ENCODE measurements around the gene CHRNB1.

Gene CHRNB1

DNA sequence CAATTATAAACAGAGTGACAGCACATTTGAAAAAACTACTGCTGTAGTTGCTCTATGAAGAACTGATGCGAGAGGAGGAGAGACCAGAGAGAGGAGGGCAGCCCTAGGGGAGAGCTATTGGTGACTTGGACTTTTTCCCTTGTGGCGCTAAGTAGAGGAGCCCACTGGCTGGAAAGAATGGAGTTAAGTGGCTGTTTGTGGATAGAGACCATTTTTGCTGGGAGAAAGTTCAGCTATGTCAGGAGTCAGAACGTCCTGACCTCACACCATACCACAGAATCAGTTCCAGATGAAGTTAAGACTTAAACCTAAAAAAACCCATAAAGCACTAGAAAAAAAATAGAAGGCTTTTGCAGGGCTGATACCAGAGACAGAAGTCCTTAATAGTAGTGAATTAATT lies 41.3 kb downstream of the CHRNB1 start:
- DNase-seq: no peak

DNA sequence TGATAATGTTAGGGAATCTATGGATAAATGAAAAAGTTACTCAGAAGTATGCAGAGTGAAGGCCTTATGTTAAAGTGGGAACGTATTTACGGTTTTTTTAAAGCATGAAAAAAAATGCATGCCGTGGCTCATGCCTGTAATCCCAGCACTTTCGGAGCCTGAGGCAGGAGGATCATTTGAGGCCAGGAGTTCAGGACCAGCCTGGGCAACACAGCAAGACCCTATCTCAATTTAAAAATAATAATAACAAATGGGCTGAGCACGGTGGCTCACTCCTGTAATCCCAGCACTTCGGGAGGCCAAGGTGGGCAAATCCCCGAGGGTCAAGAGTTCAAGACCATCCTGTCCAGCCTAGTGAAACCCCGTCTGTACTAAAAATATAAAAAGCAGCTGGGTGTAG lies 45.3 kb downstream of the CHRNB1 start:
- DNase-seq: no peak

DNA sequence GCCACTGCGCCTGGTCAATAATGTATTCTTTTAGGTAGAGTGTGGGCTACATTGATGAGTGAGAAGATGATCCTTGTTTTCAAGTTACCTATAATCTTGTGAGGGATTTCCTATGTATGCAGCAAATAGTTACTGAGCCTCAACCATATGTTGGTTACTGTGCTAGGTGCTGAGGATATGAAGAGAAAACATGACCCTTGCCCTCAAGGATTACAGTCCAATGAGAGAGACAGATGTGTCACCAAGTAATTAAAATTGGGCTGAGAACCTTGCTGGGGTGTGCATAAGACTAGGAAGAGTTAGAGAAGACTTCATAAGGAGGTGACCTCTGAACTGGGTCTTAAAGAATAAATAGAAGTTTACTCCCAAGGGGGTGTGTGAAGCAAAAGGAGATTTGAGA lies 46.7 kb downstream of the CHRNB1 start:
- DNase-seq: no peak

DNA sequence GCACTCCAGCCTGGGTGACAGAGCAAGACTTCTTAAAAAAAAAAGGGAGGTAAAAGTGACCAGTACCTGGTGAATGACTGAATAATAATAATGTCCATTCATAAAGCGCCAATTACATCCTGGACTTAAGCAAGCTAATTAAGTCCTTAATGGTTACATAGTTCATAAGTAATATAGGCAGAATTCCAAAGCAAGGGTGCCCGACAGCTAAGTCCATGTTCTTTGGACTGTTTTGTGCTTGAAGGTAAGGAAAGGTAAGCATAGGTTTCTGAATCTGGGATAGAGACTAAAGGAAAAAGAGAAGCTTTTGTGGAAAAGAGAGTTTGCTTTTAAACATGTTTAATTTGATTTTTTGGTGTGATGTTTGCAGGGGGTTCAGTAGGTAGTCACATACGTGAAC lies 49.1 kb downstream of the CHRNB1 start:
- no peak for DNase-seq

DNA sequence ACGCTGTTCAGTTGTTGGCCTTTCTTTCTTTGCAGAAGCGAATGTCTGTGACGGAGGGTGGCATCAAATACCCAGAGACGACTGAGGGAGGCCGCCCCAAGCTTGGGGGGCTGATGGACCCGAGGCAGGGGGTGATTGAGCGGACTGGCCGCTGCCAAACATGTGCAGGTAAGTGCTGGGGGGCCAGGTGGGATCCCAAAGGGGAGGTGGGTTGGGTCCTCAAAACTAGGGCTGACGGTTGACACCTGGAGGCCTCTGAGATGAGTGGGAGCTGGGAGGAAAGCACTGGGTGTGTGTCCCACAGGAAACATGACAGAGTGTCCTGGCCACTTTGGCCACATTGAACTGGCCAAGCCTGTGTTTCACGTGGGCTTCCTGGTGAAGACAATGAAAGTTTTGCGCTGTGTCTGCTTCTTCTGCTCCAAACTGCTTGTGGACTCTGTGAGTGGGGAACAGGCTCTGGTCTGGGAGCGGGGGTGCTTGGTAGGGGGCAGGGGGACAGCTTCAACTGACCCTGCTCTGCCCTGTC lies 51.1 kb downstream of the CHRNB1 start:
- DNase-seq: no peak

DNA sequence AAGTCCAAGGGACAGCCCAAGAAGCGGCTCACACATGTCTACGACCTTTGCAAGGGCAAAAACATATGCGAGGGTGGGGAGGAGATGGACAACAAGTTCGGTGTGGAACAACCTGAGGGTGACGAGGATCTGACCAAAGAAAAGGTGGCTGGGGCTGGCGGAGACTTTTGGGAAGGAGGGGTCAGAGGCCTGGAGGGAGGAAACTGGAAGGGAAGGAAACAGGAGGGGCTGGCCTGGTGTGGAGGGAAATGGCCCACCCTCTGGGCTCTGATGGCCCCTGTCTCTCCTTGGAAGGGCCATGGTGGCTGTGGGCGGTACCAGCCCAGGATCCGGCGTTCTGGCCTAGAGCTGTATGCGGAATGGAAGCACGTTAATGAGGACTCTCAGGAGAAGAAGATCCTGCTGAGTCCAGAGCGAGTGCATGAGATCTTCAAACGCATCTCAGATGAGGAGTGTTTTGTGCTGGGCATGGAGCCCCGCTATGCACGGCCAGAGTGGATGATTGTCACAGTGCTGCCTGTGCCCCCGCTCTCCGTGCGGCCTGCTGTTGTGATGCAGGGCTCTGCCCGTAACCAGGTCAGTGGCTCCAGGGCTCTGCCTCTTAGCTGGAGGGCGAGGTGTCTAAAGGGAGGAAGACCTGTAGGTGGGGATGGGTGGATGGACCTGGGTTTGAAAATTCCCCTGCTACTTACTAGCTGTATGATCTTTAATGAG lies 51.8 kb downstream of the CHRNB1 start:
- DNase-seq: no peak

DNA sequence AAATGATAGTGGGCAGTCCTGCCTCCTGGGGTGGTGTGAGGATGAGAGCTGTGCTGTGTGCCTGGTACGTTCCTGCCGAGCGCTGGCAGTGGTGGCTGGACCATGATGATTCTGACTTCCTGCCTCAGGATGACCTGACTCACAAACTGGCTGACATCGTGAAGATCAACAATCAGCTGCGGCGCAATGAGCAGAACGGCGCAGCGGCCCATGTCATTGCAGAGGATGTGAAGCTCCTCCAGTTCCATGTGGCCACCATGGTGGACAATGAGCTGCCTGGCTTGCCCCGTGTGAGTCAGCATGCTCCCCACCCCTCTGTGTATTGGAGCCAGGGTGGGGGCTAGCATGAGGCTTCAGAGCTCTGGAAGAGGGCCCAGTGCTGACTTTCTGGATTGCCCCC lies 52.4 kb downstream of the CHRNB1 start:
- DNase-seq: no peak

DNA sequence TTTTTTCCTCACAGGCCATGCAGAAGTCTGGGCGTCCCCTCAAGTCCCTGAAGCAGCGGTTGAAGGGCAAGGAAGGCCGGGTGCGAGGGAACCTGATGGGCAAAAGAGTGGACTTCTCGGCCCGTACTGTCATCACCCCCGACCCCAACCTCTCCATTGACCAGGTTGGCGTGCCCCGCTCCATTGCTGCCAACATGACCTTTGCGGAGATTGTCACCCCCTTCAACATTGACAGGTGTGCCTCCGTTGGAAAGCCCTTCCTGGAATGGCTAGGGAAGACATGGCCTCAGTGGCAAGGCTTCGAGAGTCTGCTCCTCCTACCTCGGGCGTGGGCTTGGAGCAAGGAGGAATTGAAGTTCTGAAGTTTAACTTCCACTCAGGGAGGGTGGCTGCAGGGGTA lies 52.8 kb downstream of the CHRNB1 start:
- DNase-seq: no peak

DNA sequence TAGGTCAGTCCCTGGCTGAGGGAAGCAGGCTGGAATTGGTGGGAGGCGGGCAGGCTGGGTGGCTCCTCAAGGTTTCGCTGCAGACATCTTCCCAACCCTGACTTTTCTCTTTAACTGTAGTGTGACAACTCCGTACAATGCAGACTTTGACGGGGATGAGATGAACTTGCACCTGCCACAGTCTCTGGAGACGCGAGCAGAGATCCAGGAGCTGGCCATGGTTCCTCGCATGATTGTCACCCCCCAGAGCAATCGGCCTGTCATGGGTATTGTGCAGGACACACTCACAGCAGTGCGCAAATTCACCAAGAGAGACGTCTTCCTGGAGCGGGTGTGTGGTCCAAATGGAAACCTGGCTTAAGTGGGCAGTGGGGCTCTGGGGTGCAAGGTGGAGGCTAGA lies 54.3 kb downstream of the CHRNB1 start:
- DNase-seq: no peak

DNA sequence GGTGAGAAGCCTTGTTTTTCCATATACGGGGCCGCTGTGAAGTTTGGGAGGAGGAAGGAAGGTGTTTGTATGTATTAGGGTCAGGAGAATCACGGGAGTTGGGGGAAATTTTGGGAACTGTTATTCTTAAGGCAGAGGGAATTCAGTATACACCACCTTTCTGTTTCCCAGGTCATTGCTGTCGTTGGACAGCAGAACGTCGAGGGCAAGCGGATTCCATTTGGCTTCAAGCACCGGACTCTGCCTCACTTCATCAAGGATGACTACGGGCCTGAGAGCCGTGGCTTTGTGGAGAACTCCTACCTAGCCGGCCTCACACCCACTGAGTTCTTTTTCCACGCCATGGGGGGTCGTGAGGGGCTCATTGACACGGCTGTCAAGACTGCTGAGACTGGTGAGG lies 56.9 kb downstream of the CHRNB1 start:
- DNase-seq: no peak

DNA sequence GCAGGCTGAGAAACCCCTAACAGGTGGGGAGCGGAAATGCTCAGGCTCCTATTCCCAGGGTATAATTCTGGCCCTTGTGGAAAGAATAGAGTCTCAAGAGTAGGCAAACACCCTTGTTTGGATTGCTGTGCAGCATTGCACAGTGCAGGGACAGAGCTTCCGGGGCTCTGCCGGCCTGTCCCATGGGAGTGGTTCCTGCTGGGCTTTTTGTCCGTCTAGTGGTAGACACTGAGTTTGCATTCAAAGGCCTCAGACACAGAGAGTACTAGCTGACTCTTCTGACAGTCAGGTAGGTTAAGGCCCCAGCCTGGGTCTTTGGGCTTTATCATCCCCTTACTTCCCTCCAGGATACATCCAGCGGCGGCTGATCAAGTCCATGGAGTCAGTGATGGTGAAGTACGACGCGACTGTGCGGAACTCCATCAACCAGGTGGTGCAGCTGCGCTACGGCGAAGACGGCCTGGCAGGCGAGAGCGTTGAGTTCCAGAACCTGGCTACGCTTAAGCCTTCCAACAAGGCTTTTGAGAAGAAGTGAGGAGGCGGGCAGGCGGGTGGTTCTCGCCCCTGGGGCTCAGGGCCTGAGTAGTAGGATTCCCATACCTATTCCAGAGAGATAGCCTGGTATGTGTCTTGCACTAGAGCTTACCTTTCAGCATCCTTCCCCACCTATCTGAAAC lies 57.4 kb downstream of the CHRNB1 start:
- no peak for DNase-seq

DNA sequence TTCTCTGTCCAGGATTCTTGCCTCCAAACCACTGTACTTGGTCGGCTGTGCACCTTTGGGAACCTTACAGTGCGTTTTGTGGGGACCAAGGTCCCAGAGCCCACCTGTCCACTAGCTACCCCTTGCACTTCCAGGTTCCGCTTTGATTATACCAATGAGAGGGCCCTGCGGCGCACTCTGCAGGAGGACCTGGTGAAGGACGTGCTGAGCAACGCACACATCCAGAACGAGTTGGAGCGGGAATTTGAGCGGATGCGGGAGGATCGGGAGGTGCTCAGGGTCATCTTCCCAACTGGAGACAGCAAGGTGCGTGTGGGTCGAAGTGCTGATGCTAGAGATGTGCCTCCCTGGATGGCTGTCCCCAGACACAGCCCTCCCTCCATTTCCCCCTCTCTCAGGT lies 58.1 kb downstream of the CHRNB1 start:
- peak in 1 of 2 donors; percentile 6 for DNase-seq

DNA sequence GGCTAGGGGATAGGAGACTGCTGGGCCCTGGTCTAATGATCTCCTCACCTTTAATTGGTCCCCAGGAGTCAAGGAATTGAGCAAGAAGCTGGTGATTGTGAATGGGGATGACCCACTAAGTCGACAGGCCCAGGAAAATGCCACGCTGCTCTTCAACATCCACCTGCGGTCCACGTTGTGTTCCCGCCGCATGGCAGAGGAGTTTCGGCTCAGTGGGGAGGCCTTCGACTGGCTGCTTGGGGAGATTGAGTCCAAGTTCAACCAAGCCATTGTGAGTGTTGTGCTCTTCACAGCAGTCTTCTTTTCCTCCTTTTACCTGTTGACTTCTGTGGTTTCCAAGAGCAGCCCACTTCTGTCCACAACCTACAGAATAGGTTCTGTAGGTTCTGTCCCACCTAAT lies 58.7 kb downstream of the CHRNB1 start:
- DNase-seq: no peak
